22Rv1 (cell line): ENCODE data around the gene MEG3.

ENCODE experiments used
- CTCF ChIP-seq: fragments of 450-650 bp; IDR thresholded peaks from 2 replicates; pipeline ENCODE4 v1.5.1; 2017; ENCODE audit warnings: mild to moderate bottlenecking
- ZFX ChIP-seq: fragments of 450-650 bp; IDR thresholded peaks from 2 replicates; pipeline ENCODE4 v1.6.1; 2017; ENCODE audit warnings: antibody characterized with exemption, borderline replicate concordance

GRCh38 chr14:100778951-100779690 is 46.8 kb upstream of the MEG3 start:
- TF ChIP-seq CTCF (no peak), ZFX (no peak)
